ENCODE results near the gene CST7.

The CST7 gene

GRCh38 chr20:24977797-24978196, 28.7 kb downstream of the CST7 start:
- Histone ChIP-seq H3K9me3 (ENCODE audit: control insufficient read depth in 2 of 2, low read length in 2 of 2) (no peaks in the 10 kb centered on the region), H3K4me1 (ENCODE audit: control insufficient read depth, insufficient read depth, low read length) (no peaks in the 10 kb centered on the region), H3K27me3 (ENCODE audit: control insufficient read depth in 1 of 2, insufficient read depth in 2 of 2, low read length in 2 of 2) (no peaks in the 10 kb centered on the region), H3K27ac (ENCODE audit: low read length) (no peak overlapping the region), H3K4me3 (ENCODE audit: low read length in 2 of 2) (no peak overlapping the region), H3K9ac (ENCODE audit: low read length in 2 of 2) (no peak overlapping the region), H3K36me3 (ENCODE audit: control insufficient read depth in 2 of 2, insufficient read depth in 2 of 2, low read length in 2 of 2) (peaks cover 26 to 31% of the 10 kb centered on the region in 2 donors)

- Histone ChIP-seq H3K36me3 (ENCODE audit: control insufficient read depth in 2 of 2, insufficient read depth in 2 of 2, low read length in 2 of 2) (peaks cover 23 to 32% of the 10 kb centered on the region in 2 donors), H3K9me3 (ENCODE audit: control insufficient read depth in 2 of 2, low read length in 2 of 2) (no peaks in the 10 kb centered on the region), H3K4me1 (ENCODE audit: control insufficient read depth, insufficient read depth, low read length) (no peaks in the 10 kb centered on the region), H3K9ac (ENCODE audit: low read length in 2 of 2) (no peak overlapping the region), H3K27me3 (ENCODE audit: control insufficient read depth in 1 of 2, insufficient read depth in 2 of 2, low read length in 2 of 2) (no peaks in the 10 kb centered on the region), H3K27ac (ENCODE audit: low read length) (no peak overlapping the region), H3K4me3 (ENCODE audit: low read length in 2 of 2) (no peak overlapping the region)
These were observed 29.4 kb downstream of the CST7 start for GRCh38 chr20:24978513-24978912.

DNA sequence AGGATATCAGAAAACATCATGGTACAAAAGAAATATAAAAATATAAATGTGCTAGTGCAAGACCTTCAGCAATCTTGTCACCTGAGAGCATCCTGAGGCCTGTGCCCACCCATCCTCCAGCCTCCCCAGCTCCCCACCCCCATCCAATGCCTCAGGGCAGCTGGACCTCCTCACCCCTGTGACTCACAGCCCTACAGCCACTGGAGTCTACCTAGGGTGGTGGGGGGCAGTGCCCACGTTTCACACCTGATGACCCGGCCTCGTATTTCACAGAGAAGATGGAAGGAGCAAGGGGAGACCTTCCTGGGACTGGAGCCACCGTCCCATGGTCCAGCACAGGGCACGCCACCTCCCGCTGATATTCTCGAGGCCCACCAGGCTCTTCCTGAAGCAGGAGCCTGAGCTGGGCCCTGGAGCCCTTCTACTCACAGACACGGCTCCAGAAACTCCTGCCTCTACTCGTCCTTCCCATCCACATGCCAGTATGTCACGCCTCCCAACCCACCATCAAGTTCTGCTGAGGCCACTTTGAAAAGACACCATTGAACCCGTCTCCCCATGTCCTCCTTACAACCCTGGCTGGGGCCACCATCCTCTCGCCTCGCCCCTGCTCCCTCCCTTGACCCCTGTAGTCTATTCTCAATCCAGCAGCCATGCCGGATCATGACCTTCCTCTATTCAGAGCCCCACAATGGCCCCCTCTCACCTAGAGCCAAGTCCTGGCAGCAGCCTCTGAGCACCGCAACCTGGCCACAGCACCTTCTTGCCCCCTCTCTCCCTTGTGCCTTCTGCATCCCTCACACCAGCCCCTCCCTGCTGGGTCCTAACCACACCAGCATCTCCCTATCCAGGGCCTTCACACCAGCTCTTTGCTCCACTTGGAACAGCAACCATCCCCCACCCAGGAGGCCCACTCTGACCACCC, 30.2 kb downstream of the CST7 start:
- Histone ChIP-seq H3K9ac (ENCODE audit: low read length in 2 of 2) (no peak overlapping the region), H3K9me3 (ENCODE audit: control insufficient read depth in 2 of 2, low read length in 2 of 2) (no peaks in the 10 kb centered on the region), H3K27me3 (ENCODE audit: control insufficient read depth in 1 of 2, insufficient read depth in 2 of 2, low read length in 2 of 2) (no peaks in the 10 kb centered on the region), H3K4me1 (ENCODE audit: control insufficient read depth, insufficient read depth, low read length) (no peaks in the 10 kb centered on the region), H3K36me3 (ENCODE audit: control insufficient read depth in 2 of 2, insufficient read depth in 2 of 2, low read length in 2 of 2) (peaks cover 21 to 31% of the 10 kb centered on the region in 2 donors), H3K4me3 (ENCODE audit: low read length in 2 of 2) (no peak overlapping the region), H3K27ac (ENCODE audit: low read length) (no peak overlapping the region)

DNA sequence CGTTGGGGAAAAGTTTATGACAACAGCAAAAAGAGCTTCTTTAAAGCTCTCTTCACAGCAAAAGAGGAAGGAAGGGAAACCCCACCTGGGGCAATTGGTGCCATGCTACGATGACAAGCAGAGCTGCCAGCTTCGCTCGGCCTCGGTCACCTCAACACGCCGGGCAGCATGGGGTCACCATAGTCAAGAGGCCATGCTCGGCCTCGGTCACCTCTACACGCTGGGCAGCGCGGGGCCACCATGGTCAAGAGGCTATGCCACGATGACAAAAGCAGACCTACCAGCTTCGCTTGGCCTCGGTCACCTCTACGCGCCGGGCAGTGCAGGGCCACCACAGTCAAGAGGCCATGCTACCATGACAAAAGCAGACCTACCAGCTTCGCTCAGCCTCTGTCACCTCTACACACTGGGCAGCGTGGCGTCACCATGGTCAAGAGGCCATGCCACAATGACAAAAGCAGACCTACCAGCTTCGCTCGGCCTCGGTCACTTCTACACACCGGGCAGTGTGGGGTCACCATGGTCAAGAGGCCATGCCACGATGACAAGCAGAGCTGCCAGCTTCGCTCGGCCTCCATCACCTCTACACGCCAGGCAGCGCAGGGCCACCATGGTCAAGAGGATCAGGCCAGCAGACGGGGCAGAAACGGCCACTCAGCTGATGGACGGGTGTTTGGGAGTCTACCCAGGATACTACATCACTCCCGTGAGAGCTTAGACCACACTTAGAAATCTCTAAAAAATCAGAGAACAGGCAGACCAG, 31.4 kb downstream of the CST7 start:
- H3K27me3 ChIP-seq (ENCODE audit: control insufficient read depth in 1 of 2, insufficient read depth in 2 of 2, low read length in 2 of 2), result no peaks in the 10 kb centered on the region
- no peaks in the 10 kb centered on the region for H3K4me1 ChIP-seq (ENCODE audit: control insufficient read depth, insufficient read depth, low read length)
- no peak overlapping the region for H3K4me3 ChIP-seq (ENCODE audit: low read length in 2 of 2)
- H3K27ac ChIP-seq (ENCODE audit: low read length), result no peak overlapping the region
- H3K9ac ChIP-seq (ENCODE audit: low read length in 2 of 2), result no peak overlapping the region
- H3K9me3 ChIP-seq (ENCODE audit: control insufficient read depth in 2 of 2, low read length in 2 of 2), result no peaks in the 10 kb centered on the region
- peaks cover 21 to 31% of the 10 kb centered on the region in 2 donors for H3K36me3 ChIP-seq (ENCODE audit: control insufficient read depth in 2 of 2, insufficient read depth in 2 of 2, low read length in 2 of 2)

DNA sequence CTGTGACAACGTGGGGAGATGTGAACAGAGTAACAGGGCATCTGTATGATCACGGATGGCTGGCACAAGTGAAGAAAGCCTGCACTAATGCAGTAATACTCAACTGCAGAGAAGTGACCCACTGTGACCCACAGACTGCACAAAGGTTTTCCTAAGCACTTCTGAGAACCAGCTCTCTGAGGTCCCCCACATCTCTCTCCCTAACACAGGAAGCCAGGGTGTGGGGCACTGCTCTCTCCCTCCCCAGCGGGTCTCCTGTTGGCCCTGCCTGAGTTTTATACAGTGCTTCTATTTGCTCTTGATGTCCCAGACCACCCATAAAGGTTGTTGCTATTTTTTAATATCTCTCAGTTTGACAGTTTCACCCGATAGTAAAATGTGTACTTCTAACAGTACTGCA, 32.2 kb downstream of the CST7 start:
- no peak overlapping the region for H3K27ac ChIP-seq (ENCODE audit: low read length)

DNA sequence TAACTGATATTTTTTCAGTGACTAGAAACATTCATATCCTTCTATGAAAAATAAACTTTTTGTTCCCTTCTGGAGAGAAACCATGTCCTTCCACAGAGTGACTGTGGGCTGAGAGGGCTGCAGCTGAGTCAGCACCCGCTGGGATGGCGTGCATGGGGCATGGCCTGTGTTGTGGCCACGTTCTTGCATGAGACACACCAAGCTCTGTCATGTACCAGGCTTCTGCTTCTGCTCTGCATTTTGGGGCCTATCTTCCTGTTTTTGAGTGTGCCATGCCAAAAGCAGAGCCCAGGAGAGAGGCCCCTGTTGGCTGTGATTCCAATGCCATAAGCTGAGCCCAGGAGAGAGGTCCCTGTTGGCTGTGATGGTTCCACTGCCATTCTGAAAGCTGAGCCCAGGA, 32.7 kb downstream of the CST7 start:
- no peak overlapping the region for H3K27ac ChIP-seq (ENCODE audit: low read length)
- H3K9me3 ChIP-seq (ENCODE audit: control insufficient read depth in 2 of 2, low read length in 2 of 2), result no peaks in the 10 kb centered on the region
- no peaks in the 10 kb centered on the region for H3K4me1 ChIP-seq (ENCODE audit: control insufficient read depth, insufficient read depth, low read length)
- H3K9ac ChIP-seq (ENCODE audit: low read length in 2 of 2), result no peak overlapping the region
- no peaks in the 10 kb centered on the region for H3K27me3 ChIP-seq (ENCODE audit: control insufficient read depth in 1 of 2, insufficient read depth in 2 of 2, low read length in 2 of 2)
- H3K36me3 ChIP-seq (ENCODE audit: control insufficient read depth in 2 of 2, insufficient read depth in 2 of 2, low read length in 2 of 2), result peaks cover 18 to 25% of the 10 kb centered on the region in 2 donors
- no peak overlapping the region for H3K4me3 ChIP-seq (ENCODE audit: low read length in 2 of 2)

More for the DNA sequence above, 32.2 kb downstream of the CST7 start:
- H3K27me3 ChIP-seq (ENCODE audit: control insufficient read depth in 1 of 2, insufficient read depth in 2 of 2, low read length in 2 of 2), result no peaks in the 10 kb centered on the region
- no peak overlapping the region for H3K4me3 ChIP-seq (ENCODE audit: low read length in 2 of 2)
- H3K9me3 ChIP-seq (ENCODE audit: control insufficient read depth in 2 of 2, low read length in 2 of 2), result no peaks in the 10 kb centered on the region
- no peak overlapping the region for H3K9ac ChIP-seq (ENCODE audit: low read length in 2 of 2)
- H3K36me3 ChIP-seq (ENCODE audit: control insufficient read depth in 2 of 2, insufficient read depth in 2 of 2, low read length in 2 of 2), result peaks cover 21 to 30% of the 10 kb centered on the region in 2 donors
- no peaks in the 10 kb centered on the region for H3K4me1 ChIP-seq (ENCODE audit: control insufficient read depth, insufficient read depth, low read length)

DNA sequence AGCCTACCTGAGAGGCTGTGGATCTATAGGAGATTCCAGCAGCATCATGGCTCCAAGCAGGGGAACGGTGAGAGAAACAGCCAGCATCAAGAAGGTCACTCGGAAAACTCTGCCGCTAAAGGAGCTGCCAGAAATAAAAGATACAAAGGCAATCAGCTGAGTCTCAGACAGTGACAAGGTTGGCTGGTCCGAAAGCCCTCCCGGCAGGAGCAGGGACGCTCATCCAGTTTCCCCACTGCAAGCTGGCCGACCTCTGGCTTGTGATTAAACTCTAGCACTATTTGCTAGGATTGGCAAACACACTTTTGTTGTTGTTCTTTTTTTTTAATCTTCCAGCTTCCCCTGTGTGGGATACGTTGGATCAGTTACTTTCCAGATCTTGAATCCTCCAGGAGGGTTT, 34.8 kb downstream of the CST7 start:
- no peaks in the 10 kb centered on the region for H3K9me3 ChIP-seq (ENCODE audit: control insufficient read depth in 2 of 2, low read length in 2 of 2)
- H3K27me3 ChIP-seq (ENCODE audit: control insufficient read depth in 1 of 2, insufficient read depth in 2 of 2, low read length in 2 of 2), result no peaks in the 10 kb centered on the region
- no peak overlapping the region for H3K9ac ChIP-seq (ENCODE audit: low read length in 2 of 2)
- H3K4me3 ChIP-seq (ENCODE audit: low read length in 2 of 2), result no peak overlapping the region
- peaks cover 15 to 22% of the 10 kb centered on the region in 2 donors for H3K36me3 ChIP-seq (ENCODE audit: control insufficient read depth in 2 of 2, insufficient read depth in 2 of 2, low read length in 2 of 2)
- H3K27ac ChIP-seq (ENCODE audit: low read length), result no peak overlapping the region
- peaks cover 3% of the 10 kb centered on the region for H3K4me1 ChIP-seq (ENCODE audit: control insufficient read depth, insufficient read depth, low read length)

- H3K4me3 ChIP-seq (ENCODE audit: low read length in 2 of 2), result no peak overlapping the region
- no peaks in the 10 kb centered on the region for H3K27me3 ChIP-seq (ENCODE audit: control insufficient read depth in 1 of 2, insufficient read depth in 2 of 2, low read length in 2 of 2)
- H3K36me3 ChIP-seq (ENCODE audit: control insufficient read depth in 2 of 2, insufficient read depth in 2 of 2, low read length in 2 of 2), result peaks cover 17 to 19% of the 10 kb centered on the region in 2 donors
- peaks cover 3% of the 10 kb centered on the region for H3K4me1 ChIP-seq (ENCODE audit: control insufficient read depth, insufficient read depth, low read length)
- H3K27ac ChIP-seq (ENCODE audit: low read length), result no peak overlapping the region
- H3K9me3 ChIP-seq (ENCODE audit: control insufficient read depth in 2 of 2, low read length in 2 of 2), result no peaks in the 10 kb centered on the region
- no peak overlapping the region for H3K9ac ChIP-seq (ENCODE audit: low read length in 2 of 2)
These were observed 36.0 kb downstream of the CST7 start for GRCh38 chr20:24984961-24985640.

DNA sequence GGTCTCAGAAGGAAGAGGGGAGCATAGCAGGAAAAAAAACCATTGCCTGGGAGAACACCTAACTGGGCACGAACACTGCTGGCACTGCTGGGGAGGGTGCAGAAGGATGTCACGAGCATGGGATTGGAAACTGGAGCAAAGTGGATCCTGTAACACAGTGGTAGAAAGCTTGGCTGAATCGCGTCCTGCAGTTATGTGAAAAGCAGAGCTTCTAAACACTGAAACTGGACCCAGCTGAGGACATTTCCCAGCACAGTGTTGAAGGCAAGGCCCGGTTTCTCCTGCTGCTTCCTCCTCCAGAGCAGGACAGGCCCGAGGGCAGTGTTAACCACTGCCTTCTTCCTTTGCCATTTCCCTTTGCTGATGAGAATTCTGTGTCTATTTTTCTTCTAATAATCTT, 36.7 kb downstream of the CST7 start:
- no peaks in the 10 kb centered on the region for H3K27me3 ChIP-seq (ENCODE audit: control insufficient read depth in 1 of 2, insufficient read depth in 2 of 2, low read length in 2 of 2)
- no peak overlapping the region for H3K27ac ChIP-seq (ENCODE audit: low read length)
- H3K4me3 ChIP-seq (ENCODE audit: low read length in 2 of 2), result no peak overlapping the region
- no peaks in the 10 kb centered on the region for H3K9me3 ChIP-seq (ENCODE audit: control insufficient read depth in 2 of 2, low read length in 2 of 2)
- peaks cover 3% of the 10 kb centered on the region for H3K4me1 ChIP-seq (ENCODE audit: control insufficient read depth, insufficient read depth, low read length)
- peaks cover 12% of the 10 kb centered on the region in 2 donors for H3K36me3 ChIP-seq (ENCODE audit: control insufficient read depth in 2 of 2, insufficient read depth in 2 of 2, low read length in 2 of 2)
- H3K9ac ChIP-seq (ENCODE audit: low read length in 2 of 2), result no peak overlapping the region

- peaks cover 3% of the 10 kb centered on the region for H3K4me1 ChIP-seq (ENCODE audit: control insufficient read depth, insufficient read depth, low read length)
- no peaks in the 10 kb centered on the region for H3K27me3 ChIP-seq (ENCODE audit: control insufficient read depth in 1 of 2, insufficient read depth in 2 of 2, low read length in 2 of 2)
- H3K9me3 ChIP-seq (ENCODE audit: control insufficient read depth in 2 of 2, low read length in 2 of 2), result no peaks in the 10 kb centered on the region
- H3K36me3 ChIP-seq (ENCODE audit: control insufficient read depth in 2 of 2, insufficient read depth in 2 of 2, low read length in 2 of 2), result peaks cover 8 to 12% of the 10 kb centered on the region in 2 donors
- H3K4me3 ChIP-seq (ENCODE audit: low read length in 2 of 2), result no peak overlapping the region
- no peak overlapping the region for H3K27ac ChIP-seq (ENCODE audit: low read length)
- H3K9ac ChIP-seq (ENCODE audit: low read length in 2 of 2), result no peak overlapping the region
These were observed 37.5 kb downstream of the CST7 start for GRCh38 chr20:24986436-24987015.

Measured in stomach smooth muscle (tissue), 2 donors.